GM18511 (cell line): ENCODE measurements around the gene PNKP.
A peak's percentile ranks its signal among the peaks of the same experiment; 100 is the strongest.

Source experiments
- ATAC-seq: cut with Tn5 transposase; IDR thresholded peaks from one replicate; pipeline ENCODE4 v1.9.1; 2021; ENCODE audit warnings: mild to moderate bottlenecking, moderate library complexity; ENCODE audit not compliant: unreplicated experiment

The PNKP gene

GRCh38 chr19:49866933-49867782, at the start of gene PNKP:
Gene PNKP (minus strand): TSS chr19:49867576. CDS start chr19:49867204, 372 bp downstream.
- peak; percentile 50 for ATAC-seq

GRCh38 chr19:49915271-49915670, 47.9 kb upstream of the PNKP start:
- ATAC-seq: no peak

- no peak for ATAC-seq
Observed at GRCh38 chr19:49913720-49914119, 46.3 kb upstream of the PNKP start.

GRCh38 chr19:49912965-49913685, 45.7 kb upstream of the PNKP start:
- no peak for ATAC-seq

- ATAC-seq: peak; percentile 64
Observed at GRCh38 chr19:49911381-49912145, 44.2 kb upstream of the PNKP start.

GRCh38 chr19:49910179-49910578, 42.8 kb upstream of the PNKP start:
- no peak for ATAC-seq

- no peak for ATAC-seq
Observed at GRCh38 chr19:49908480-49909420, 41.4 kb upstream of the PNKP start.

- ATAC-seq: no peak
Observed at GRCh38 chr19:49907745-49908446, 40.5 kb upstream of the PNKP start.

GRCh38 chr19:49906879-49907564, 39.6 kb upstream of the PNKP start:
- no peak for ATAC-seq

- no peak for ATAC-seq
Observed at GRCh38 chr19:49904136-49904535, 36.8 kb upstream of the PNKP start.

GRCh38 chr19:49896863-49897621, 29.7 kb upstream of the PNKP start, which contains the start of gene IL4I1:
Gene IL4I1 (minus strand): TSS chr19:49896887. CDS start chr19:49896160, 727 bp downstream.
- ATAC-seq: peak; percentile 64

GRCh38 chr19:49895566-49896297, 28.4 kb upstream of the PNKP start:
- ATAC-seq: no peak

GRCh38 chr19:49894879-49895565, 27.6 kb upstream of the PNKP start:
- ATAC-seq: no peak

GRCh38 chr19:49894011-49894664, 26.8 kb upstream of the PNKP start:
- ATAC-seq: no peak

GRCh38 chr19:49892716-49893115, 25.3 kb upstream of the PNKP start:
- ATAC-seq: no peak

- ATAC-seq: no peak
Observed at GRCh38 chr19:49891393-49891792, 24.0 kb upstream of the PNKP start.
